GM12873 (cell line): ENCODE results near the gene PRKG1.

Source experiments
- CTCF ChIP-seq: IDR thresholded peaks from 2 replicates; pipeline ENCODE4 v1.5.1; 2012; ENCODE audit warnings: low read depth, mild to moderate bottlenecking, moderate library complexity, low read length, control low read depth; ENCODE audit not compliant: insufficient read depth; ENCODE audit errors: missing control alignments

Gene PRKG1

GRCh38 chr10:52019077-52019555 is 944.8 kb downstream of the PRKG1 start:
- TF ChIP-seq CTCF = no peak

GRCh38 chr10:52019656-52020055 is 945.4 kb downstream of the PRKG1 start:
- TF ChIP-seq CTCF = no peak

GRCh38 chr10:52020173-52020572 is 945.9 kb downstream of the PRKG1 start:
- no peak for TF ChIP-seq CTCF

GRCh38 chr10:52020702-52021101 is 946.4 kb downstream of the PRKG1 start:
- no peak for TF ChIP-seq CTCF

- TF ChIP-seq CTCF = no peak
These were observed 952.9 kb downstream of the PRKG1 start for GRCh38 chr10:52027055-52027705.

DNA sequence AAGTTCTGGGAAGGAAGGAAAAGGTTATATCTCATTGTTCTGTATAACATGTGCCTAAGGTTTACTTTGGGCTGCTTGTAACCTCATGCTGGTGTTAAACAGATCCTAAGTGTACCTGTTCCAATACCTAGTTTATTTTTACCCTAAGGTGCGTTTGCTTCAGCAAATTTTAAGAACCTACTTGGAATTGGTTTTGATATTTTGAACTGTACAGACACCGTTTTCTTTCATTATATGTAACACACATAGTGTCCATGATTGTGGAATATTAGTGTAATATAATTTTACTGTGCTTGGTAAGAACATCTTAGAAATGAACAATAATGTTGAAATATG is 954.2 kb downstream of the PRKG1 start:
- no peak for TF ChIP-seq CTCF

DNA sequence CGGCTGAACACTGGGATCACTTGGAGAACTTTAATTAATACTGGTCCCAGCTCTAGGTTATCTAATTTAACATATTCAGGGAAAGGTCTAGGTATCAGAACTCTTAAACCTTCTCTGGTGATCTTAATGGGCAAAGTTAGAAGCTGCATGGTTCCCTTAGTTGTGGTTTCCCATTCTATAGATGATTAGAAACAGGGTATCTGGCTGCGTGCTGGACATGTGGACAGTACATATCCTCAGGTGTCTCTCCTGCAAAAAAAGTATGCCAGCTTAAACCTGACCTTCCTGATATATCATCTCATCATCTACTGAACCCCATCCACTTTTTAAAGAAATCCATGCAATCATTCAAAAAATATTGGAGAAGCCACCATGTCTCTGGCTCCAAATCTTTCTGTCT is 955.3 kb downstream of the PRKG1 start:
- no peak for TF ChIP-seq CTCF
